Breast epithelium (tissue), 3 donors: ENCODE results near the gene ERGIC3.

ENCODE experiments used
- POLR2A ChIP-seq: fragments of 450-650 bp; IDR thresholded peaks from one replicate; pipeline ENCODE4 v1.6.1; 2016; ENCODE audit warnings: antibody characterized with exemption, mild to moderate bottlenecking, moderate library complexity
- POLR2AphosphoS5 ChIP-seq, 3 donors: sonication (generic); formaldehyde crosslinking; IDR thresholded peaks; one replicate each; pipeline ENCODE4 v1.6.1; 2017; ENCODE audit warnings: antibody characterized with exemption in 3 of 3
- TF ChIP-seq, protein P1 (sequence below), 3 donors: fragments of 450-650 bp; IDR thresholded peaks; one replicate each; pipeline ENCODE4 v1.5.1; 2016 to 2017; ENCODE audit warnings: antibody characterized with exemption in 3 of 3, mild to moderate bottlenecking in 3 of 3, moderate library complexity in 3 of 3

DNA sequence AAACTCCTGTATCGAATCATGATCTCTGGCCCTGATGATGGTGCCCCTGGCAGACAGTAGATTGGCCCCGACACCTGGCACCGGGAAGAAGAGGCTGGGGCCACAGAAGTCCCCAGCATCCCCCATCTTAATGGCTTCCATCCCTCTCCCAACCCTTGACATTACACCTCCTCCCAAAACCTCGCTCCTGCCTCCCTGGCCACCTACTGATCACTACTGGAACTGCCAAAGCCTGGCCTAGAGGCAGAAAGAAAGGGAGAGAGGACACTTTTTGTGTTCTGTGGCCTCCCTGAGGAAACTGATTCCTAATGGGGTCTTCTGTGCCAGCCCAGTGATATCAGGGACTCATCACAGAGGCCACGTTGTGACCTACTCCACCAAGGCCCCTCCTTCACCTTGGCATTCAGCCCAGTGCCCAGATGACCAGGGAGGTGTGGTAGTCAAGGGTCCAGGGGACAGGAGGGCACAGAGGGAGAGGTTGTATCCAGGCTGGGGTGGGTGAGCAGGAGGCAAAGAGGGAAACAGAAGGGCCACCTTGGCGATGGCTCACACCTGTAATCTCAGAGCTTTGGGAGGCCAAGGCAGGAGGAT lies 18.5 kb upstream of the ERGIC3 start:
- TF ChIP-seq POLR2A (no peak), POLR2AphosphoS5 (IDR thresholded peaks at IDR 0.05) (no peak)
- TF ChIP-seq, protein P1, sequence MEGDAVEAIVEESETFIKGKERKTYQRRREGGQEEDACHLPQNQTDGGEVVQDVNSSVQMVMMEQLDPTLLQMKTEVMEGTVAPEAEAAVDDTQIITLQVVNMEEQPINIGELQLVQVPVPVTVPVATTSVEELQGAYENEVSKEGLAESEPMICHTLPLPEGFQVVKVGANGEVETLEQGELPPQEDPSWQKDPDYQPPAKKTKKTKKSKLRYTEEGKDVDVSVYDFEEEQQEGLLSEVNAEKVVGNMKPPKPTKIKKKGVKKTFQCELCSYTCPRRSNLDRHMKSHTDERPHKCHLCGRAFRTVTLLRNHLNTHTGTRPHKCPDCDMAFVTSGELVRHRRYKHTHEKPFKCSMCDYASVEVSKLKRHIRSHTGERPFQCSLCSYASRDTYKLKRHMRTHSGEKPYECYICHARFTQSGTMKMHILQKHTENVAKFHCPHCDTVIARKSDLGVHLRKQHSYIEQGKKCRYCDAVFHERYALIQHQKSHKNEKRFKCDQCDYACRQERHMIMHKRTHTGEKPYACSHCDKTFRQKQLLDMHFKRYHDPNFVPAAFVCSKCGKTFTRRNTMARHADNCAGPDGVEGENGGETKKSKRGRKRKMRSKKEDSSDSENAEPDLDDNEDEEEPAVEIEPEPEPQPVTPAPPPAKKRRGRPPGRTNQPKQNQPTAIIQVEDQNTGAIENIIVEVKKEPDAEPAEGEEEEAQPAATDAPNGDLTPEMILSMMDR (IDR thresholded peaks at IDR 0.05) = peak in 1 of 3 donors; percentile 8
